Fibroblast of lung (primary cell): ENCODE results near the gene MYO3B.

Source experiments
- EZH2 ChIP-seq: IDR thresholded peaks from 2 replicates; pipeline ENCODE4 v1.5.1; 2012; ENCODE audit warnings: low read length, control low read depth, mild to moderate bottlenecking; ENCODE audit errors: missing control alignments
- TF ChIP-seq, protein P1 (sequence below), 2 donors: IDR thresholded peaks in 1 of 2; conservative IDR thresholded peaks in 1 of 2; 1 replicate in 1 of 2; 2 replicates in 1 of 2; pipeline ENCODE4 v1.5.1; 2011 to 2012; ENCODE audit warnings: low read length in 2 of 2, control low read depth in 1 of 2, inconsistent platforms in 1 of 2, low read depth in 1 of 2, mild to moderate bottlenecking in 1 of 2

DNA sequence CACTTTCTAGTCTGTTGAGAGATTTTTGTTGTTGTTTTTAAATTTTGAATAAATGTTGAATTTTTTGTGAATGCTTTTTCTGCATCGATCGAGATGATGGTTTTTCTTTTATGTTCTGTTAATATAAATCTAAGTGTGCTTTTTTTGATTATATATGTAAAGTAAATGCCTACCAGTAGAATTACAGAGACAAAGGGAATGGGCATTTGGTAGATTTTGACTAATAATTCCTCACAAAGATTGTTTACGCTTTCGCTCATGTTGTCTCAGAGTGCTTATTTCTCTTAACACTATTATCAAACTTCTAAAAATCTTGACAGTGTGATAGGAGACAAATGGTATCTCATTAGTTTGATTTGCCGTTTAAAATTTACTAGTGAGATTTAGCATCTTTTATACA lies 3.7 kb downstream of the MYO3B start:
- TF ChIP-seq, protein P1, sequence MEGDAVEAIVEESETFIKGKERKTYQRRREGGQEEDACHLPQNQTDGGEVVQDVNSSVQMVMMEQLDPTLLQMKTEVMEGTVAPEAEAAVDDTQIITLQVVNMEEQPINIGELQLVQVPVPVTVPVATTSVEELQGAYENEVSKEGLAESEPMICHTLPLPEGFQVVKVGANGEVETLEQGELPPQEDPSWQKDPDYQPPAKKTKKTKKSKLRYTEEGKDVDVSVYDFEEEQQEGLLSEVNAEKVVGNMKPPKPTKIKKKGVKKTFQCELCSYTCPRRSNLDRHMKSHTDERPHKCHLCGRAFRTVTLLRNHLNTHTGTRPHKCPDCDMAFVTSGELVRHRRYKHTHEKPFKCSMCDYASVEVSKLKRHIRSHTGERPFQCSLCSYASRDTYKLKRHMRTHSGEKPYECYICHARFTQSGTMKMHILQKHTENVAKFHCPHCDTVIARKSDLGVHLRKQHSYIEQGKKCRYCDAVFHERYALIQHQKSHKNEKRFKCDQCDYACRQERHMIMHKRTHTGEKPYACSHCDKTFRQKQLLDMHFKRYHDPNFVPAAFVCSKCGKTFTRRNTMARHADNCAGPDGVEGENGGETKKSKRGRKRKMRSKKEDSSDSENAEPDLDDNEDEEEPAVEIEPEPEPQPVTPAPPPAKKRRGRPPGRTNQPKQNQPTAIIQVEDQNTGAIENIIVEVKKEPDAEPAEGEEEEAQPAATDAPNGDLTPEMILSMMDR (conservative IDR thresholded peaks at IDR 0.05 in 1 of 2, IDR thresholded peaks at IDR 0.05 in 1 of 2; ENCODE audit: low read depth in 1 of 2, low read length in 2 of 2): no peak
- TF ChIP-seq EZH2: no peak
